Activated gamma-delta T cell treated with anti-CD3 and anti-CD28 coated beads, Interleukin-2, amount 50 U/mL, for 16 hours (primary cell): ENCODE measurements around the gene DNAAF5.

ENCODE experiments used
- DNase-seq: peaks from one replicate; pipeline ENCODE4 v3.0.0-alpha.2; 2020; ENCODE audit warnings: low read depth

The DNAAF5 gene

GRCh38 chr7:815284-816216, 89.1 kb downstream of the DNAAF5 start:
- DNase-seq = no peak

- DNase-seq = peak; percentile 92
Observed at GRCh38 chr7:816300-816750, 89.8 kb downstream of the DNAAF5 start.

GRCh38 chr7:816751-817671, 90.5 kb downstream of the DNAAF5 start:
- no peak for DNase-seq

GRCh38 chr7:818031-818699, 91.7 kb downstream of the DNAAF5 start:
- no peak for DNase-seq

GRCh38 chr7:820341-820740, 93.8 kb downstream of the DNAAF5 start:
- no peak for DNase-seq

- no peak for DNase-seq
Observed at GRCh38 chr7:821688-822087, 95.2 kb downstream of the DNAAF5 start.

- DNase-seq = no peak
Observed at GRCh38 chr7:822692-823276, 96.3 kb downstream of the DNAAF5 start.

GRCh38 chr7:823649-824048, 97.2 kb downstream of the DNAAF5 start:
- no peak for DNase-seq

GRCh38 chr7:824081-824480, 97.6 kb downstream of the DNAAF5 start:
- no peak for DNase-seq

GRCh38 chr7:824664-825063, 98.2 kb downstream of the DNAAF5 start:
- no peak for DNase-seq

- DNase-seq = no peak
Observed at GRCh38 chr7:825386-825785, 98.9 kb downstream of the DNAAF5 start.

GRCh38 chr7:826230-826917, 99.9 kb downstream of the DNAAF5 start:
- no peak for DNase-seq

- DNase-seq = no peak
Observed at GRCh38 chr7:828793-829561, 102.5 kb downstream of the DNAAF5 start.

GRCh38 chr7:830069-830468, 103.6 kb downstream of the DNAAF5 start:
- DNase-seq = no peak

GRCh38 chr7:831596-832166, 105.2 kb downstream of the DNAAF5 start:
- DNase-seq = no peak

- peak; percentile 51 for DNase-seq
Observed at GRCh38 chr7:832167-832967, 105.9 kb downstream of the DNAAF5 start, which contains the start of gene SUN1. Gene SUN1 (plus strand): TSS chr7:832476. CDS start chr7:832525, 49 bp downstream.

GRCh38 chr7:832968-833424, 106.5 kb downstream of the DNAAF5 start:
- no peak for DNase-seq

GRCh38 chr7:833601-834258, 107.2 kb downstream of the DNAAF5 start:
- no peak for DNase-seq
